Measurements from ENCODE around the gene LDB1. TPM values are rescaled to one million over a fixed set of nuclear protein-coding genes. Genes with fewer than 3 reads are reported as not detected.

The LDB1 gene
- total RNA-seq, 1 experiment from 2014 or later = 63.9 TPM

GRCh38 chr10:102153093-102153620, 33.0 kb upstream of the LDB1 start:
- ChIA-PET RAD21 (ENCODE audit: low non-redundant PET in 1 of 2, low total read pairs in 2 of 2, uncharacterized antibody in 2 of 2, unreplicated experiment in 2 of 2) (no interaction called here), POLR2A (interaction anchor here (1.2 to 1.5 kb wide), 3 partner anchors 27 to 350 kb away, joined by 3 read pairs; no protein-coding TSS in a partner anchor), CTCF (interaction anchor here (1.5 to 2.0 kb wide), 2 partner anchors 77 to 80 kb away, joined by 3 to 11 read pairs; no protein-coding TSS in a partner anchor)
- no TSS peak for BruUV-seq (replicated peaks)
- peaks cover 77% of the 10 kb centered on the region for H3K79me2 ChIP-seq (ENCODE audit: insufficient read depth, low read length)
- H3K4me2 ChIP-seq (ENCODE audit: low read length) = peak overlapping the region; percentile 77
- TF ChIP-seq ZNF274 (IDR thresholded peaks at IDR 0.05; ENCODE audit: low read depth, low read length) = no peak
- no peak for TF ChIP-seq JUND (IDR thresholded peaks at IDR 0.05)
- no peak for TF ChIP-seq CEBPB (IDR thresholded peaks at IDR 0.05; ENCODE audit: low read depth)
- TF ChIP-seq YY1 (IDR thresholded peaks at IDR 0.05; ENCODE audit: extremely low read depth, insufficient replicate concordance, low read depth, low read length) = no peak
- no peak for TF ChIP-seq ATF3 (IDR thresholded peaks at IDR 0.05)
- TF ChIP-seq CBX3 (IDR thresholded peaks at IDR 0.05; ENCODE audit: low read depth) = no peak
- TF ChIP-seq EZH2phosphoT487 (IDR thresholded peaks at IDR 0.05; ENCODE audit: borderline replicate concordance) = no peak
- TF ChIP-seq SP1 (IDR thresholded peaks at IDR 0.05; ENCODE audit: low read depth) = no peak
- no peak for TF ChIP-seq SIN3A (IDR thresholded peaks at IDR 0.05; ENCODE audit: low read depth)
- no peak for TF ChIP-seq ZBTB33 (IDR thresholded peaks at IDR 0.05; ENCODE audit: extremely low read depth, insufficient replicate concordance, low read length)
- no peak for TF ChIP-seq REST (IDR thresholded peaks at IDR 0.05; ENCODE audit: low read depth)
- no peak for TF ChIP-seq POLR2A (IDR thresholded peaks at IDR 0.05; ENCODE audit: borderline replicate concordance, extremely low read depth, insufficient read depth, insufficient read length)
- TF ChIP-seq MAX (IDR thresholded peaks at IDR 0.05) = no peak
- TF ChIP-seq SRF (IDR thresholded peaks at IDR 0.05; ENCODE audit: low read depth) = no peak
- TF ChIP-seq POLR2AphosphoS5 (IDR thresholded peaks at IDR 0.05; ENCODE audit: low read depth, low read length) = no peak
- no peak for TF ChIP-seq TCF7L2 (IDR thresholded peaks at IDR 0.05; ENCODE audit: borderline replicate concordance, extremely low read depth, insufficient read depth, insufficient read length)
- TF ChIP-seq EGR1 (IDR thresholded peaks at IDR 0.05; ENCODE audit: low read depth) = no peak
- TF ChIP-seq CTCF (IDR thresholded peaks at IDR 0.05 in 2 of 3, conservative IDR thresholded peaks at IDR 0.05 in 1 of 3; ENCODE audit: borderline replicate concordance in 1 of 3, insufficient read depth in 1 of 3, low read depth in 2 of 3, low read length in 2 of 3) = no peak
- no peak for TF ChIP-seq FOSL1 (IDR thresholded peaks at IDR 0.05; ENCODE audit: low read depth)
- TF ChIP-seq ELF1 (IDR thresholded peaks at IDR 0.05; ENCODE audit: borderline replicate concordance, low read depth) = no peak
- H3K36me3 ChIP-seq (ENCODE audit: control insufficient read depth in 1 of 2, insufficient read depth in 2 of 2, low read length in 2 of 2) = peaks cover 38 to 62% of the 10 kb centered on the region in 2 experiments
- H4K20me1 ChIP-seq (ENCODE audit: insufficient read depth) = peaks cover 17% of the 10 kb centered on the region; the same call in 1 of the 2 replicates
- H3K27me3 ChIP-seq (ENCODE audit: insufficient read depth, low read length) = no peaks in the 10 kb centered on the region
- DNase-seq (ENCODE audit: low read depth, low spot score) = no peak
- H3K4me3 ChIP-seq (replicated peaks in 1 of 2; ENCODE audit: low read depth in 1 of 2, low read length in 2 of 2) = peak overlapping the region; percentile 89 to 97
- peak overlapping the region; percentile 76 for H3K27ac ChIP-seq (ENCODE audit: low read depth, low read length)
- H2AFZ ChIP-seq (ENCODE audit: low read depth, low read length, poor library complexity, severe bottlenecking) = no peak overlapping the region
- peaks cover 27 to 45% of the 10 kb centered on the region in 2 experiments for H3K4me1 ChIP-seq (ENCODE audit: control insufficient read depth in 1 of 2, insufficient read depth in 2 of 2, low read length in 2 of 2)
- ATAC-seq = no peak
- H3K9me2 ChIP-seq (ENCODE audit: insufficient read depth) = no peaks in the 10 kb centered on the region
- intact Hi-C loops (cut with micrococcal nuclease) = loop anchor here (5.0 kb wide), 1 partner anchor 349 kb away; the partner anchor contains the start of genes ACTR1A and SUFU
- no peaks in the 10 kb centered on the region for H3K9me3 ChIP-seq (ENCODE audit: control insufficient read depth in 1 of 2, insufficient read depth in 1 of 2, low read depth in 1 of 2, low read length in 2 of 2)
- peak overlapping the region; percentile 98 for H3K9ac ChIP-seq (ENCODE audit: low read length)

Measured in HCT116 (cell line).